ENCODE data around the gene GATA2.

The GATA2 gene

DNA sequence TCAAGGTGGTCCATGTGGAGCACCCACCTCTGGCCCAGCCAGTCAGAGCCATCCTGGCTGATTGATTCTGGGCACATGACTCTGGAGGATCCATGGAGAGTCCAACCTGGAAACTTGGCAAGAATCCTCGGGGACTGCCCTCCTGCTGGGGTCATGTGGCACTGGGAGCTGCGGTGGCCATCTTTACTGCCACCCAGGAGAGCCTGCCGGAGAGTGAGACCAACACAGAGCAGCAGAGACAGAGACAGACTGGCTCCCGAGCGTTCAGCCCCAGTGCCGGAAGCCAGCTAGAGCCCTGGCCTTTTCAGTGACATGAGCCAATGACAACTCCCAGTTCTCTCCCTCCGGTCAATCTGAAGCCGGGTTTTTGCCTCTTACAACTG, 11.5 kb upstream of the GATA2 start:
- Histone ChIP-seq H3K4me1 (no peaks in the 10 kb centered on the region), H3K27ac (no peak overlapping the region), H3K27me3 (peaks cover 0 to 81% of the 10 kb centered on the region in 2 donors), H3K36me3 (no peaks in the 10 kb centered on the region), H3K4me3 (no peak overlapping the region), H3K9me3 (peaks cover 0 to 3% (median 0%) of the 10 kb centered on the region in 3 donors)
- DNase-seq, result no peak
- TF ChIP-seq, protein P1, sequence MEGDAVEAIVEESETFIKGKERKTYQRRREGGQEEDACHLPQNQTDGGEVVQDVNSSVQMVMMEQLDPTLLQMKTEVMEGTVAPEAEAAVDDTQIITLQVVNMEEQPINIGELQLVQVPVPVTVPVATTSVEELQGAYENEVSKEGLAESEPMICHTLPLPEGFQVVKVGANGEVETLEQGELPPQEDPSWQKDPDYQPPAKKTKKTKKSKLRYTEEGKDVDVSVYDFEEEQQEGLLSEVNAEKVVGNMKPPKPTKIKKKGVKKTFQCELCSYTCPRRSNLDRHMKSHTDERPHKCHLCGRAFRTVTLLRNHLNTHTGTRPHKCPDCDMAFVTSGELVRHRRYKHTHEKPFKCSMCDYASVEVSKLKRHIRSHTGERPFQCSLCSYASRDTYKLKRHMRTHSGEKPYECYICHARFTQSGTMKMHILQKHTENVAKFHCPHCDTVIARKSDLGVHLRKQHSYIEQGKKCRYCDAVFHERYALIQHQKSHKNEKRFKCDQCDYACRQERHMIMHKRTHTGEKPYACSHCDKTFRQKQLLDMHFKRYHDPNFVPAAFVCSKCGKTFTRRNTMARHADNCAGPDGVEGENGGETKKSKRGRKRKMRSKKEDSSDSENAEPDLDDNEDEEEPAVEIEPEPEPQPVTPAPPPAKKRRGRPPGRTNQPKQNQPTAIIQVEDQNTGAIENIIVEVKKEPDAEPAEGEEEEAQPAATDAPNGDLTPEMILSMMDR (IDR thresholded peaks at IDR 0.05), result no peak
- intact Hi-C loops (cut with DNase I; ENCODE audit: low total_unique reads), result no loop called here

DNA sequence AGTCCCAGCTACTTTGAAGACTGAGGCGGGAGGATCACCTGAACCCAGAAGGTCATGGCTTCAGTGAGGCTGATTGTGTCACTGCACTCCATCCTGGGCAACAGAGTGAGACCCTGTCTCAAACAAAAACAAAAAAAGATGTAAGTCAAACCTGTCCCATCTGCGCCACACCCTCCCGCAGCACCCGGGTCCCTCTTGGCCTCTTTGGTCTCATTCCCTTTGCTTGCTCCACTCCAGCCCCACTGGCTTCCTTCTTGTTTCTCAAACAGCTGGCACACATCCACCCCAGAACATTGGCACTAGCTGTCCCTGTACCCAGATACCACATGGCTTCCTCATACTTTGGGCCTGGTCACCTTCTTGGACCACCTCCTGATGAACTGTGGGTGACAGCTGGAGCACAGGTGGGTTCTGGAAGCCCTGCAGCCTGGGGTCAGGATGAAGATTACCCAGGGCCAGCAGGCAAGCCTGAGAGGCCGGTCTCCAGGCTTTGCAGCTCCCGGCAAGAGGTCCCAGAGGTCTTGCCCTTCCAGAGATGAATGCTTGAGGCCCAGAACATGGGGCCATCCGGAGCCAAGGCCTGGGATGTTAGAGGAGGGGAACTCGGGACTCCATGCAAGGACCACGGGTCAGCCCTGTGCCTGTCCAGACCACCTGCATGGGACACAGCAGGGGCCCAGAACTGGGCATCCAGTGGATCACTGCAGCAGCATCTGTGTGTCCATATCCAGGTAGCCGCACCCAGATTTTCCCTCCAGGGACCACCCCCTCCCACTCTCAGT, 10.9 kb upstream of the GATA2 start:
- Histone ChIP-seq H3K4me3 (no peak overlapping the region), H3K27ac (no peak overlapping the region), H3K4me1 (no peaks in the 10 kb centered on the region), H3K27me3 (peaks cover 0 to 84% of the 10 kb centered on the region in 2 donors), H3K36me3 (no peaks in the 10 kb centered on the region), H3K9me3 (peaks cover 0 to 3% (median 0%) of the 10 kb centered on the region in 3 donors)
- intact Hi-C loops (cut with DNase I; ENCODE audit: low total_unique reads), result no loop called here
- TF ChIP-seq, protein P1 (IDR thresholded peaks at IDR 0.05), result no peak
- DNase-seq, result no peak

DNA sequence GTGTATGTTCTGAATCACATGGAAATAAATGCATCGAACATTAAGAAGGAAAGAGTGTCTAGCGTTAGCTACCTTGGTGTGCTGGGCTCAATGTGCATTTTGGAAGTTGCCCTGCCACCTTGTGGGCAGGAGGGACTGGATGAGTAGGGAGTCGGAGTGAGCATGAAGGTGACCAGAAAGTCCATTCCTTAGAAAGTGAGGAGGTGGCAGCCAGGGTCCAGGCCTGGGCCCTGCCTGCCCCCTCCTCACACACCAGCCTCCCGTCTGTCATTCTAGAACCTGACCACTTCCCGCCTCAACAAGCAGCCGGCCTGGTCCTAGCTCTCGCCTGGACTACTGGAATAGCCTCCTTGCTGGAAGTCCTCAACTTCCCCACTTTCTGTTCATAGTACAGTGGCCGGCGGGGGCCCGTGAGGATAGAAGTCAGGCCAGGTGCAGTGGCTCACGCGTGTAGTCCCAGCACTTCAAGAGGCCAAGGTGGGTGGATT, 10.2 kb upstream of the GATA2 start:
- Histone ChIP-seq H3K27me3 (peaks cover 0 to 84% of the 10 kb centered on the region in 2 donors), H3K9me3 (peaks cover 0 to 3% (median 0%) of the 10 kb centered on the region in 3 donors), H3K36me3 (no peaks in the 10 kb centered on the region), H3K4me3 (no peak overlapping the region), H3K27ac (no peak overlapping the region), H3K4me1 (peaks cover 0 to under 1% (median 0%) of the 10 kb centered on the region in 4 donors)
- TF ChIP-seq, protein P1 (IDR thresholded peaks at IDR 0.05), result peak in 1 of 2 experiments; percentile 9
- intact Hi-C loops (cut with DNase I; ENCODE audit: low total_unique reads), result no loop called here
- DNase-seq, result no peak

DNA sequence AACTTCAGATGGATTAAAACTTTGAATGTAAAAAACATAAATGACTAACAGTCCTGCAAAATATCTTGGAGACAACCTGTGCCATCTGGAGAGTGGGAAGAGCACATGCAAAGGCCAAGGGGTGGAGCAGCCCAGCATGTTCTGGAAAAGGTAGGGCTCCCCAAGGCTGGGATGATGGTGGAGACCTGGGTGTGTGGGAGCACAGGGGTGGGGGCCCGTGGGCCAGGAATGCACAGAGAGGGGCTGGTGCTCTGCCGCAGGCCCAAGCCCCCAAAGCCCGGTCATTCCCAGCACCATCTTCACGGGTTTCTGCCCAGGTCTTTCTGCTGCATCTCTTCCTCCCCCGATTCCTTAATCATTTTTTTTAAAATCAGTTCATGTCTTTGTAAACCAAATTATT, 9.7 kb upstream of the GATA2 start:
- Histone ChIP-seq H3K4me1 (peaks cover 0 to 5% (median 2%) of the 10 kb centered on the region in 4 donors), H3K9me3 (peaks cover 0 to 3% (median 0%) of the 10 kb centered on the region in 3 donors), H3K36me3 (no peaks in the 10 kb centered on the region), H3K27me3 (peaks cover 0 to 84% of the 10 kb centered on the region in 2 donors), H3K4me3 (no peak overlapping the region), H3K27ac (no peak overlapping the region)
- no peak for DNase-seq
- intact Hi-C loops (cut with DNase I; ENCODE audit: low total_unique reads), result no loop called here
- TF ChIP-seq, protein P1 (IDR thresholded peaks at IDR 0.05), result no peak

DNA sequence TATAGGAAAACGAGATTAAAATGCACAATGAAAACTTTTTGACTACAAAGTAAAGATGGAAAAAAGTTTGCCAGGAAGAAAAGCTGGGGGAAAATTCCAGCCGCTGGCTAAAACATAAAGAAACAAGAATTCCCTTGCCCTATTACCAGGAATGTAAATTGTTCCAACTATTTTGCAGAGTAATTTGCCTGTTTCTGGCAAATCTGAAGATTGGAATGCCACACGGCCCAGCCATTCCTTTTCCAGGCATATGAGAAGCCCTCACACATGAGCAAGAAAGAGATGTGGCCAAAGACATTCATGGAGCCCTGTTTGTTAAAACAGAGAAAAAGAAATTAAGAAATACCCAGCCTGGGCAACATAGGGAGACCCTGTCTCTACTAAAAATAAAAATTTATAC, 8.4 kb upstream of the GATA2 start:
- DNase-seq, result no peak
- TF ChIP-seq, protein P1 (IDR thresholded peaks at IDR 0.05), result no peak
- Histone ChIP-seq H3K27ac (no peak overlapping the region), H3K27me3 (peaks cover 0 to 91% of the 10 kb centered on the region in 2 donors), H3K9me3 (peaks cover 0 to 3% (median 0%) of the 10 kb centered on the region in 3 donors), H3K4me1 (peaks cover 0 to 18% (median 13%) of the 10 kb centered on the region in 4 donors), H3K4me3 (no peak overlapping the region), H3K36me3 (no peaks in the 10 kb centered on the region)
- intact Hi-C loops (cut with DNase I; ENCODE audit: low total_unique reads), result no loop called here

Data from tibial artery (tissue), 4 donors.